GM18873 (cell line): ENCODE results near the gene EPHA6.

ENCODE experiments used
- ATAC-seq: cut with Tn5 transposase; IDR thresholded peaks from one replicate; pipeline ENCODE4 v1.9.1; 2021; ENCODE audit warnings: mild to moderate bottlenecking, moderate library complexity, moderate number of reproducible peaks; ENCODE audit not compliant: unreplicated experiment, low FRiP score

EPHA6 gene

DNA sequence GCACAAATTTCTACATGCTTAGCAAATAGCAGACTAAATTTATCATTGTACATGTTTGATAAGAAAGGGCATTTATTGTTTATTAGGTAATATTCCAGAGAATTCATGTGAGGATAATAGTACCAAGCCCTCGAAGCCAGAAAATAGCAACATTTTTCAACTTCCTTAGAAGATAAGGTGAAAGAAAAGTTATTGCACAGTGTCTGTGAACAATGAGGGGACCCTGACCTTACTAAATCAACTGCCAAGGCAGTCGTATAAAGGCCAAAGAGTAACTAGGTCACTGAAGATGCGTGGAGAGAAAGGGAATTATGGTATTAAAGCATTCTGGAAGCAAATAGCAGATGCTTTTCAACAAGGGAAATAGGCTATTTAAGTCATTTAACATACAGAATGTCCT is 929.9 kb downstream of the EPHA6 start:
- no peak for ATAC-seq

DNA sequence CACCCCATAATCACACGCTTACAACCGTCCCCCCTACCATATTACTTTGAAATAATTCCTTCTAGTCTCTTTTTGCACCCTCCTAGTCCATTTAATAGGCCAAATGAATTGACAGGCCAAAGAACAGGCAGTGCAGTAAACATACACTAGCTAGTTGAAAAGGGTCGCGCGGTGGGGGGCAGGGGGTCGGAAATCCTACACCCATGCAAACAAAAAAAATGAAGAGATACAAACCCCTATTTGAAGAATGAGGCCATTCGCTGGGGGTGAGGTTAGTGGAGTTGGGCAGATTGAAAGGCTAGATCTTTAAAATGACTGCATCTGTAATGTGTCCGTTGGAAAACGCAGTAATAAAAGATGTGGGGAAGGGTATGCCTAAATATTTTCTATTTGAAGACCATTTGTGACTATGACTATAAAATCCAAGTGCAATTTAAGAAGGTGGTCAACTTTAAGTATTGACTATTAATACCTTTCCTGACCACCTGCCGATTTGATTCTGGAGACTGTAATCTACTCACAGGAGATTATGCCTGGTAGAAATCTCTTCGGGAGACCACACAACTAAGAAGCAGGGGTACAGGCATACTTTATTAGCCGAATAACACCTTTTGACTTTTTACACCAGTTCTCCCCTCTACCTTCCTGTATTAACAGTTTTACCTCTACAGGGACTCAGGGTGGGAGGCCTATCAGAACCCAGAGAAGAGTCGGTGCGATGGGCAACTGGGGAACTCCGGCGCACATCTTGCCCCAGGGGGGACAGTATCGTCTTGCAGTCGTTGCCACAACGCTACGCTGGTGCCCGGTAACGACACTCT is 949.4 kb downstream of the EPHA6 start:
- ATAC-seq = no peak

DNA sequence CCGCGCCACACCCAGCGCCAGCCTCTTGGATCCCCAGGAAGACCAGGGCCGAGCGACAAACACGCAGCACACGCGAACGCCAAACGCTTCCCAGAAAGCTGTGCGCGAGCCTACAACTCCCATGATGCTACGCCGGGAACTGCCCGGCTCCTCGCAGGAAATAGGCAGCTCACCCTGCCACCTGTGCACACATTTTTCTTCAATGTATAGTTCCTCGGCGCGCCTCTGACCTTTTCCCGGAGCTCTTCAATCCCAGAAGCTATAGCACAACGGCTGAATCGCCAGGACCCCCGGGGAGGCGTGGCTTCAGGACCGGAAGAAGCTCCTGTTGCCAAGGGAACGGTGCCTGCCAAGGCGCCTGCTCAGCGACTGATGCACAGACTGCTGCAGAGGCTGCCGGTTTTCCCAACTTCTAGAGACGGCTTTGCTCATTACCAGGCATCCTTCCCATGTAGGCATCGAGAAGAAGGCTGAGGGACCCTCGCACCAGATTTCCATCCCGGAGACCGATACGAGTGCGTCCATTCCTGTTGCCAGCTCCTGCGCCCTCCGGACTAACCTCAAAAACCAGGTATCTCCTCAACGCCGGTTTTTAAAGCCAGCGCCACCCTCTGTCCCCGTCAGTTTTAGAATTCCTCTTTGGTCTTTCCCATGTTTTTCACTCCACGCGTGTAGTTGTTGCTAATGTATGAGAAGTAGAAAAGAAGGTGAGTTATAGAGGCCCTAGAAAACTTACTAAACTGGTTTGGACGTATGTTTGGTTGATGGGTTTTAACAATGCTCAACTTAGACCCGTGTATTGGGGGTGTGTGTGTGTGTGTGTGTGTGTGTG is 950.2 kb downstream of the EPHA6 start, which contains the start of gene ARL6:
Gene ARL6, plus strand, starts transcription at position 352 of the 832 bp plus-strand sequence. CDS start 3,350 bp downstream, outside the sequence.
- ATAC-seq = peak; percentile 96

DNA sequence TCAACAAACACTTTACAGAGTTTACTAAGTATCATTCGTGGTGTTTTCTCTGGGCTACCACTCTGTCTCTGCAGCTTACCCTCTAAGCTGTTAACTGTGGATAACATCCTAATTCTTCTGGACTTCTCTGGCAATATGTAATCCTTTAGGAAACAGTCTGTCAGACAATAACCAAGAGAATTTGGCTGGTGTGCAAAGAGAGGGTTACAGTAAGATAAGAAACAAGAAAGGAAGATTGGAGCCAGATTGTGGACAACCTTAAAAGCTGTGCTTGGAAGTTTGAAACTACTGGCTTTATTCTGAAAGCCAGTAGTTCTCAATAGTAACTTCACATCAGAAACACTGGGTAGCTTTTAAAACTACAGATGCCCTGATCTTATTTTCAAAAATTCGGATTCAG is 950.9 kb downstream of the EPHA6 start:
- ATAC-seq = no peak

DNA sequence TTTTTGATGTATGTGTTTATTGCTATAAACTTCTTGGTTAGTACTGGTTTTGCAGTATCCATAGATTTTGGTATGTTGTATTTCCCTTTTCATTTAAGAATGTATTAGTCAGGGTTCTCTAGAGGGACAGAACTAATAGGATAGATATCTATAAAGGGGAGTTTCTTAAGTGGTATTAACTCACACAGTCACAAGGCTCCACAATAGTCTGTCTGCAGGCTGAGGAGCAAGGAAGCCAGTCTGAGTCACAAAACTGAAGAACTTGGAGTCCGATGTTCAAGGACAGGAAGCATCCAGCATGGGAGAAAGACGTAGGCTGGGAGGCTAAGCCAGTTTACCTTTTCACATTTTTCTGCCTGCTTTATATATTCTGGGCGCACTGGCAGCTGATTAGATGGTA is 958.5 kb downstream of the EPHA6 start:
- ATAC-seq = no peak

DNA sequence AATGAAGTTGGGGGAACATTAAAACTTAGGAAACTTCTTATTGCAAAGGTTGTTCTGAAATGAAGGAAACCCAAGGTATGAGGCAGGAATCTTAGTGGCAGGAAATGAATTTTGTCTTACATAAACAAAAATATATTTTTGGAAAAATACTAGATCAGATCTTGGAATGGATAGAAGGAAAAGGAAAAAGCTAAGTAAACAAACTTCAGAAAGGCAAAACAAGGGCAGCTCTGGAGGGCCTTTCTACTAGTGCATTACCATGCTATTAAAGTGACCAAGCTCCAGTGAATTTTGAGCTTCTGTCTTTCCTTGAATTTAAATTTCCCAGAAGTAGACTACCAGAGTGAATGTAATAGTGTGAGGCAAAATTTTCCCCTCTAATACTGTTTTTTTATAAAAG is 963.8 kb downstream of the EPHA6 start:
- no peak for ATAC-seq

DNA sequence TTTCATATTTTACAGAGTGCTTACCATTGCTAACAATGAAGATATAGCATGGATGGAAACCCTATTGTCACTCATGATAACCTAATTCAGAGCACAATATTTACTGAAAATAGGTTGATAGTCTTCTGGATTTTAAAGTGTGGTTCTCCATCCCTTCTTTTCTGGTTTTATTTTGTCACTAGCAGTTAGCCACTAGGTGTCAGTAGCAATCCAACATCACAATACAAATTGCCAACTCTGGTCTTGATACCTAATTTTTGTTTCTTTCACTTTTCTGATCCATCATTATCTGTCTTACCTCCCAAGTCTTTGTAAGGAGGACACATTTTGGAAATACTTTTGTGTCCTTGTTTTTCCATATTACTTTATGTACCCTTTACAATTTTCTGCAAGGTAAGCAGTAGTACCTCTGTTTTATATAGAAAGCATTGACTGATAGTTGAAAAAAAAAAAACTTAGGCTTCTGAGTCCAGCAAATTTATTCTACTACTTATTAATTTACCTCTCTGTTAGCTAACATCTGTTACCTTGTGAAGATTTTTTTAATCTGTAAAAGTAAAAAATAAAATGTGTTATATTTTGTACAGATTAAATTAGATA is 979.1 kb downstream of the EPHA6 start:
- ATAC-seq = peak; percentile 59

DNA sequence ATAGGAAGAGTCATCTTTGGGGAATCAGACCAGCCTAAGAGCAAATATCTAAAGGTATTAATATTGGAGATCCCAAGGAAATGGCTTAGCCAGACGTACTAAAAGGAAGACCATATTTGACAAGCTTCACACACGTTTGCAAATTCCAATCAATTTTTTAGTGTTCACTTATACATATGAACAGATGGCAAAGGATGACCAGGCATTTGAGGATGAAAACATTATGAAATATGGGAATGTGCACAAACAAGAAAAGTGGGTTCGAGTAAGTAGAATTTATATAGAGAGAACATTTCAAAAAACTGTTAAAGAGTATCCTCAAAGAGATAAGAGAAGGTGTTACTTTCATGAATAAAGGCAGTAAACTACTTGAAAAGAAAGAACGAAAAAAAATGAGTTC is 981.6 kb downstream of the EPHA6 start:
- ATAC-seq = no peak
